IMR-90 (cell line): ENCODE measurements around the gene TMEM184B. TPM values are rescaled to one million over a fixed set of nuclear protein-coding genes. Genes with fewer than 3 reads are reported as not detected.

Experiments used
- ATAC-seq: fragments of 200-7000 bp; cut with Tn5 transposase; 2 replicates; pipeline ENCODE4 v1.9.1; 2020; ENCODE audit warnings: low read depth, mild to moderate bottlenecking, moderate library complexity
- BruUV-seq: library from RNA; stranded (reverse); fragments of 400-500 nt; replicated peaks from 2 replicates; lab custom pipeline; 2021; lab: Mats Ljungman, UMichigan
- CTCF ChIA-PET: fragments of 300-600 bp; formaldehyde crosslinking; extraction: SDS; loops from one replicate; lab custom pipeline; 2021; ENCODE audit warnings: antibody characterized with exemption; lab: Yijun Ruan, JAX
- POLR2A ChIA-PET: fragments of 300-600 bp; sonication (Branson Sonifier 250); formaldehyde crosslinking; loops from one replicate; lab custom pipeline; 2022; ENCODE audit warnings: antibody characterized with exemption; ENCODE audit not compliant: unreplicated experiment; lab: Charles Lee
- DNase-seq: peaks from one replicate; pipeline ENCODE4 v3.0.0; 2013
- H2AFZ ChIP-seq: replicated peaks from 2 replicates; pipeline ENCODE3; 2013; ENCODE audit warnings: low read length, mild to moderate bottlenecking; ENCODE audit not compliant: poor library complexity
- H2AK5ac ChIP-seq: 2 replicates; pipeline ENCODE4 v1.6.1; 2013; ENCODE audit warnings: low read depth, low read length, inconsistent platforms
- H2AK9ac ChIP-seq: replicated peaks from 2 replicates; pipeline ENCODE3; 2013; ENCODE audit warnings: mild to moderate bottlenecking, low read depth, low read length, moderate library complexity; ENCODE audit not compliant: poor library complexity
- H2BK120ac ChIP-seq: 2 replicates; pipeline ENCODE4 v1.6.1; 2013; ENCODE audit warnings: low read depth, low read length, inconsistent platforms
- H2BK15ac ChIP-seq: 3 replicates; pipeline ENCODE4 v1.6.1; 2013; ENCODE audit warnings: low read depth, low read length, inconsistent platforms
- H2BK20ac ChIP-seq: 2 replicates; pipeline ENCODE4 v1.6.1; 2013; ENCODE audit warnings: low read depth, mild to moderate bottlenecking, inconsistent platforms, low read length, moderate library complexity
- H2BK5ac ChIP-seq: 2 replicates; pipeline ENCODE4 v1.6.1; 2013; ENCODE audit warnings: mild to moderate bottlenecking, low read depth, low read length, inconsistent platforms; ENCODE audit not compliant: poor library complexity, severe bottlenecking
- H3K14ac ChIP-seq: replicated peaks from 2 replicates; pipeline ENCODE4 v1.6.1; 2013; ENCODE audit warnings: low read depth, low read length, inconsistent platforms
- H3K18ac ChIP-seq: 2 replicates; pipeline ENCODE4 v1.6.1; 2013; ENCODE audit warnings: low read depth, low read length, control low read depth
- H3K23ac ChIP-seq: 2 replicates; pipeline ENCODE4 v1.6.1; 2013; ENCODE audit warnings: low read depth, low read length, inconsistent platforms
- H3K27ac ChIP-seq: 2 replicates; pipeline ENCODE4 v1.5.1; 2013; ENCODE audit warnings: mild to moderate bottlenecking, control low read depth, low read length; ENCODE audit not compliant: insufficient read depth
- H3K27me3 ChIP-seq: 2 replicates; pipeline ENCODE4 v1.6.1; 2013; ENCODE audit warnings: low read length; ENCODE audit not compliant: control insufficient read depth, insufficient read depth
- H3K36me3 ChIP-seq: 2 replicates; pipeline ENCODE4 v1.6.1; 2013; ENCODE audit warnings: low read length, mixed read lengths; ENCODE audit not compliant: control insufficient read depth, insufficient read depth
- H3K4ac ChIP-seq: 2 replicates; pipeline ENCODE4 v1.6.1; 2013; ENCODE audit warnings: low read depth, low read length, inconsistent platforms
- H3K4me1 ChIP-seq: 2 replicates; pipeline ENCODE4 v1.6.1; 2013; ENCODE audit warnings: low read length, mixed read lengths; ENCODE audit not compliant: control insufficient read depth, insufficient read depth
- H3K4me2 ChIP-seq: 2 replicates; pipeline ENCODE4 v1.6.1; 2013; ENCODE audit warnings: low read depth, mild to moderate bottlenecking, control low read depth, low read length, moderate library complexity
- H3K4me3 ChIP-seq: 2 replicates; pipeline ENCODE4 v1.5.1; 2013; ENCODE audit warnings: low read depth, mild to moderate bottlenecking, control low read depth, low read length, moderate library complexity; ENCODE audit not compliant: insufficient read depth
- H3K56ac ChIP-seq: 2 replicates; pipeline ENCODE4 v1.6.1; 2013; ENCODE audit warnings: low read length, inconsistent platforms; ENCODE audit not compliant: insufficient read depth; ENCODE audit errors: extremely low read depth
- H3K79me1 ChIP-seq, 2 experiments: 2 replicates each; pipeline ENCODE4 v1.6.1; 2013; ENCODE audit warnings: low read length in 2 of 2, inconsistent platforms in 1 of 2, low read depth in 1 of 2
- H3K9ac ChIP-seq: 2 replicates; pipeline ENCODE4 v1.6.1; 2013; ENCODE audit warnings: low read depth, low read length, control low read depth
- H3K9me1 ChIP-seq: 2 replicates; pipeline ENCODE4 v1.6.1; 2013; ENCODE audit warnings: low read length, inconsistent platforms; ENCODE audit not compliant: insufficient read depth
- H3K9me3 ChIP-seq: 2 replicates; pipeline ENCODE4 v1.6.1; 2013; ENCODE audit warnings: low read length; ENCODE audit not compliant: control insufficient read depth, insufficient read depth
- H4K20me1 ChIP-seq: 2 replicates; pipeline ENCODE4 v1.6.1; 2013; ENCODE audit warnings: low read length, inconsistent platforms; ENCODE audit not compliant: insufficient read depth
- H4K5ac ChIP-seq: 2 replicates; pipeline ENCODE4 v1.6.1; 2013; ENCODE audit warnings: mild to moderate bottlenecking, low read depth, low read length, control low read depth
- H4K8ac ChIP-seq, 2 experiments: 2 replicates each; pipeline ENCODE4 v1.6.1; 2013; ENCODE audit warnings: low read depth in 2 of 2, low read length in 2 of 2, control low read depth in 1 of 2, inconsistent platforms in 1 of 2
- H4K91ac ChIP-seq: 2 replicates; pipeline ENCODE4 v1.6.1; 2013; ENCODE audit warnings: low read depth, low read length, inconsistent platforms; ENCODE audit not compliant: insufficient read depth
- BHLHE40 ChIP-seq: fragments of 150-350 bp; IDR thresholded peaks from 2 replicates; pipeline ENCODE4 v1.6.1; 2016; ENCODE audit warnings: mild to moderate bottlenecking, low read depth, low read length
- FOS ChIP-seq: fragments of 150-350 bp; IDR thresholded peaks from 2 replicates; pipeline ENCODE4 v1.6.1; 2016; ENCODE audit warnings: low read depth, low read length
- MAFK ChIP-seq: IDR thresholded peaks from 2 replicates; pipeline ENCODE4 v1.6.1; 2012; ENCODE audit warnings: low read depth, low read length, improper control_type of control experiment
- MAZ ChIP-seq: IDR thresholded peaks from 2 replicates; pipeline ENCODE4 v1.6.1; 2012; ENCODE audit warnings: low read depth, mild to moderate bottlenecking, low read length, improper control_type of control experiment, moderate library complexity, borderline replicate concordance
- MXI1 ChIP-seq: IDR thresholded peaks from 2 replicates; pipeline ENCODE4 v1.6.1; 2012; ENCODE audit warnings: low read depth, mild to moderate bottlenecking, low read length, moderate library complexity, borderline replicate concordance
- NFE2L2 ChIP-seq: fragments of 150-350 bp; IDR thresholded peaks from 2 replicates; pipeline ENCODE4 v1.6.1; 2016; ENCODE audit warnings: low read depth, mild to moderate bottlenecking, low read length
- POLR2A ChIP-seq: IDR thresholded peaks from 2 replicates; pipeline ENCODE4 v1.6.1; 2012; ENCODE audit warnings: mild to moderate bottlenecking, low read depth, low read length
- RAD21 ChIP-seq: IDR thresholded peaks from 2 replicates; pipeline ENCODE4 v1.6.1; 2012; ENCODE audit warnings: low read length, improper control_type of control experiment
- RCOR1 ChIP-seq: IDR thresholded peaks from 2 replicates; pipeline ENCODE4 v1.6.1; 2012; ENCODE audit warnings: mild to moderate bottlenecking, low read length, improper control_type of control experiment; ENCODE audit not compliant: insufficient replicate concordance
- RFX5 ChIP-seq: IDR thresholded peaks from 2 replicates; pipeline ENCODE4 v1.8.0; 2012; ENCODE audit warnings: low read depth, mild to moderate bottlenecking, low read length, moderate library complexity
- SMC3 ChIP-seq: fragments of 150-350 bp; IDR thresholded peaks from 2 replicates; pipeline ENCODE4 v1.6.1; 2016; ENCODE audit warnings: low read depth, mild to moderate bottlenecking, antibody characterized with exemption, low read length, moderate library complexity
- WGBS, 2 experiments: methylation state at CpG; one replicate each; pipeline versions ENCODE4 v1.1.5 to v1.1.7; 2013; ENCODE audit warnings: missing lambda C conversion rate in 2 of 2; ENCODE audit not compliant: insufficient read length in 1 of 2; ENCODE audit errors: extremely low coverage in 2 of 2; 5-methylcytosine and 5-hydroxymethylcytosine counted together
- dilution Hi-C: fragments of 300-500 bp; cut with HindIII; formaldehyde crosslinking; loops from one replicate; pipeline ENCODE4 v1.14.3; 2018; ENCODE audit warnings: low sequenced_read_pairs; ENCODE audit not compliant: unreplicated experiment
- in situ Hi-C: fragments of 300-500 bp; cut with MboI; formaldehyde crosslinking; loops from 3 replicates; pipeline ENCODE4 v1.14.3; 2019; ENCODE audit warnings: low sequenced_read_pairs, inconsistent platforms, mixed read lengths
- intact Hi-C: fragments of 100-400 bp; cut with micrococcal nuclease; formaldehyde crosslinking; loops from 2 replicates; pipeline ENCODE4 v1.10.0; 2022
- polyA plus RNA-seq, 3 experiments: library from polyadenylated mRNA; depleted of rRNA; stranded (reverse); fragments of >200 nt; gene quantifications; 2 replicates each; pipeline ENCODE4 v1.2.3, GENCODE V29; 2012; ENCODE audit warnings: low replicate concordance in 1 of 3
- total RNA-seq: library from RNA; depleted of rRNA; stranded (reverse); fragments of >200 nt; gene quantifications from 2 replicates; pipeline ENCODE4 v1.2.3, GENCODE V29; 2012
- TF ChIP-seq, protein P1 (sequence below): fragments of 150-350 bp; IDR thresholded peaks from 2 replicates; pipeline ENCODE4 v1.6.1; 2017; ENCODE audit warnings: mild to moderate bottlenecking, antibody characterized with exemption, low read length, low read depth

Gene TMEM184B
- total and polyA plus RNA-seq, 2 of the 4 experiments (the other 2 are of a cell fraction), result 9.1 to 81.1 TPM

DNA sequence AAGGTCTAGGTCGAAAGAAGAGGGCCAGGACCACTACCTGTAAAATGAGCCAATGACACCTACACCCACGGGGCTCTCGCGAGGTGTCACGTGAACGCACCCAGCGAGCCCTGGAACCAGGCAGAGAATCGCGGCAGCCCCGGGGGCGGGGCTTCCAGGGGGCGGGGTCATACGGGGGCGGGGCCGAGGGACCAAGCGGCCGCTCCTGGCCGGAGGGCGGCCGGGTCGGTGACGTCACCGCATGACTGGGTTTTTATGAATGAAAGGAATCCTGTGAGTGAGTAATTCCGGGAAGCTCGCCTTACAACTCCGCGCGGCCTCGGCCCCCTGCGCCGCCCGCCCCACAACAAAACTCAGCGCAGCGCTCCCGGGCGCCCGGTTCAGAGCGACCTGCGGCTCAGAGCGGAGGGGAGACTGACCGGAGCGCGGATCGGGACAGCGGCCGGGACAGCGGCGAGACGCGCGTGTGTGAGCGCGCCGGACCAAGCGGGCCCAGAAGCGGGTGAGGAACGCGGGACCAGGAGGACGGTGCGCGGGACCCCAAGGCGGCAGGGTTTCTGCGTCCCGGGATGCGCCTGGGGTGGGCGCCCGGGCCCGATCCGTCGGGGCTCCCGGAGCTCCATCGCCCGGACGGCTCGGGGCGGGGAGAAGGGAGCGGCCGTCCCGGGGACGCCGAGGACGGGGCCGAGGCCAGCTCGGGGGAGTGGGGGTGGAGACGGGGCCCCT is 70.9 kb downstream of the TMEM184B start, which contains the start of gene MAFF (continued):
- TF ChIP-seq MAZ (peak; percentile 86), SMC3 (peak; percentile 26; the same call in 1 of the 2 replicates)

DNA sequence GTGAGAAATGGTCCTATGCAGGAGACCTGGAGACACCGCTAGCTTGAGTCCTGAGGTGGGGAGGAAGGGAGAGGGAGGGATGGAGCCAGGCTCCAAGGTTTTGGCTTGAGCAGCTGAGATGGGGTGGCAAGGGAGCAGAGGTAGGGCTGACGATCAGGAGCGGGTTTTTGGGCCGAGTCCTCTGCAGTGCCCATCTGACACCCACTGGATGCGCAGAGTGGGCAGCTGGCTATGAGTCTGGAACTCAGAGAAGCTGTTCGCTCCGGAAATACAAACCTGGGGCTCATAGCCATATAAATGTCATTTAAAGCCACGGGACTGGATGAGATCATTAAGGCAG is 71.5 kb downstream of the TMEM184B start:
- WGBS, 2 experiments, result no CpG with 5 or more reads among the region's 8 CpGs
- POLR2A ChIA-PET, result interaction anchor here (0.7 kb wide), 1 partner anchor 81 kb away, joined by 5 read pairs; no protein-coding TSS in a partner anchor
- peak overlapping the region; percentile 62 for H3K14ac ChIP-seq
- peak overlapping the region; percentile 69; the same call in 1 of the 2 replicates for H3K23ac ChIP-seq
- peak overlapping the region; percentile 12 for H2AK9ac ChIP-seq
- TF ChIP-seq, protein P1, sequence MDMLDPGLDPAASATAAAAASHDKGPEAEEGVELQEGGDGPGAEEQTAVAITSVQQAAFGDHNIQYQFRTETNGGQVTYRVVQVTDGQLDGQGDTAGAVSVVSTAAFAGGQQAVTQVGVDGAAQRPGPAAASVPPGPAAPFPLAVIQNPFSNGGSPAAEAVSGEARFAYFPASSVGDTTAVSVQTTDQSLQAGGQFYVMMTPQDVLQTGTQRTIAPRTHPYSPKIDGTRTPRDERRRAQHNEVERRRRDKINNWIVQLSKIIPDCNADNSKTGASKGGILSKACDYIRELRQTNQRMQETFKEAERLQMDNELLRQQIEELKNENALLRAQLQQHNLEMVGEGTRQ, result no peak
- no peak for TF ChIP-seq POLR2A
- TF ChIP-seq NFE2L2, result no peak
- no peak for TF ChIP-seq MAFK
- TF ChIP-seq BHLHE40, result no peak
- TF ChIP-seq SMC3, result no peak
- TF ChIP-seq RCOR1, result no peak
- no peak for TF ChIP-seq RFX5
- TF ChIP-seq MXI1, result no peak
- no peak for TF ChIP-seq RAD21
- TF ChIP-seq FOS, result no peak
- H3K27ac ChIP-seq, result peak overlapping the region; percentile 36
- no peaks in the 10 kb centered on the region for H3K36me3 ChIP-seq
- peak overlapping the region; percentile 58 for H2BK20ac ChIP-seq
- peak overlapping the region; percentile 93 for H3K4me2 ChIP-seq
- 0 out of 2 replicates have a peak overlapping the region, but pooled peaks have one; percentile 33 for H3K9ac ChIP-seq
- H3K4me3 ChIP-seq, result peak overlapping the region; percentile 48
- H3K56ac ChIP-seq, result no peak overlapping the region
- dilution Hi-C loops, result no loop called here
- in situ Hi-C loops, result no loop called here
- H3K4ac ChIP-seq, result peak overlapping the region; percentile 87
- ATAC-seq (no peak; the same call in 1 of the 2 replicates), DNase-seq (no peak)
- H2AFZ ChIP-seq, result peak overlapping the region; percentile 92
- H4K20me1 ChIP-seq, result peaks cover 39% of the 10 kb centered on the region
- H3K9me3 ChIP-seq, result no peaks in the 10 kb centered on the region
- H3K9me1 ChIP-seq, result peaks cover 21% of the 10 kb centered on the region
- H2BK5ac ChIP-seq, result peak overlapping the region; percentile 42
- peak overlapping the region; percentile 90 to 91 for H4K8ac ChIP-seq
- no peaks in the 10 kb centered on the region for H3K27me3 ChIP-seq
- peak overlapping the region; percentile 98; the same call in 2 of the 3 replicates for H2BK15ac ChIP-seq
- peak overlapping the region; percentile 92 for H2AK5ac ChIP-seq
- H2BK120ac ChIP-seq, result peak overlapping the region; percentile 76
- peaks cover 25% of the 10 kb centered on the region for H3K4me1 ChIP-seq
- intact Hi-C loops, result loop anchor here (2.0 kb wide), 1 partner anchor 21 kb away; the partner anchor contains the start of gene PLA2G6
- CTCF ChIA-PET, result interaction anchor here (1.0 kb wide), 1 partner anchor 86 kb away, joined by 3 read pairs; no protein-coding TSS in a partner anchor
- peak overlapping the region; percentile 79 for H4K91ac ChIP-seq
- peak overlapping the region; percentile 81 for H4K5ac ChIP-seq
- BruUV-seq, result no TSS peak
- H3K18ac ChIP-seq, result peak overlapping the region; percentile 37
- peaks cover 3 to 43% of the 10 kb centered on the region in 2 experiments; a peak in 3 of 4 replicates for H3K79me1 ChIP-seq
